GM23338 (cell line): ENCODE data around the gene CAPZA1. TPM values are rescaled to one million over a fixed set of nuclear protein-coding genes. Genes with fewer than 3 reads are reported as not detected.

Experiments used
- ATAC-seq: fragments of 200-7000 bp; cut with Tn5 transposase; 3 replicates; pipeline ENCODE4 v1.9.1; 2020
- DNase-seq: peaks from one replicate; pipeline ENCODE4 v3.0.0-alpha.2; 2015; ENCODE audit warnings: low spot score
- H2AFZ ChIP-seq: fragments of 200-600 bp; sonication (generic); 2 replicates; pipeline ENCODE4 v1.8.0; 2016; ENCODE audit warnings: antibody characterized with exemption, mild to moderate bottlenecking, moderate library complexity
- H3F3A ChIP-seq: fragments of 200-600 bp; sonication (generic); replicated peaks from 2 replicates; pipeline ENCODE4 v1.8.0; 2017; ENCODE audit warnings: antibody characterized with exemption, mixed run types, low read depth
- H3K27ac ChIP-seq: fragments of 200-600 bp; sonication (generic); 2 replicates; pipeline ENCODE4 v1.6.1; 2016; ENCODE audit warnings: low read depth
- H3K27me3 ChIP-seq: fragments of 200-600 bp; sonication (generic); 2 replicates; pipeline ENCODE4 v1.8.0; 2016; ENCODE audit warnings: mild to moderate bottlenecking, mixed run types, moderate library complexity; ENCODE audit not compliant: insufficient read depth
- H3K36me3 ChIP-seq: fragments of 200-600 bp; sonication (generic); 2 replicates; pipeline ENCODE4 v1.8.0; 2016; ENCODE audit warnings: mild to moderate bottlenecking; ENCODE audit not compliant: insufficient read depth
- H3K4me1 ChIP-seq: fragments of 200-600 bp; sonication (generic); 2 replicates; pipeline ENCODE4 v1.8.0; 2016; ENCODE audit warnings: mild to moderate bottlenecking, moderate library complexity; ENCODE audit not compliant: insufficient read depth
- H3K4me2 ChIP-seq: fragments of 200-600 bp; sonication (generic); 2 replicates; pipeline ENCODE4 v1.7.1; 2017; ENCODE audit warnings: mixed run types
- H3K4me3 ChIP-seq: fragments of 200-600 bp; sonication (generic); 2 replicates; pipeline ENCODE4 v1.6.1; 2016; ENCODE audit warnings: mixed run types
- H3K79me2 ChIP-seq: fragments of 200-600 bp; sonication (generic); replicated peaks from 2 replicates; pipeline ENCODE4 v1.8.0; 2017; ENCODE audit warnings: mild to moderate bottlenecking; ENCODE audit not compliant: insufficient read depth
- H3K9me2 ChIP-seq: fragments of 200-600 bp; sonication (generic); 2 replicates; pipeline ENCODE4 v1.8.0; 2017; ENCODE audit not compliant: insufficient read depth
- H4K20me1 ChIP-seq: fragments of 200-600 bp; sonication (generic); replicated peaks from 2 replicates; pipeline ENCODE4 v1.8.0; 2017; ENCODE audit warnings: mild to moderate bottlenecking; ENCODE audit not compliant: insufficient read depth
- H3K27ac Mint-ChIP-seq: 2 replicates; pipeline ENCODE4 v1.8.0; 2020; ENCODE audit warnings: inconsistent platforms, mild to moderate bottlenecking, moderate library complexity, mixed read lengths
- H3K27me3 Mint-ChIP-seq: 3 replicates; pipeline ENCODE4 v1.8.0; 2022; ENCODE audit warnings: low read depth, mild to moderate bottlenecking, moderate library complexity, mixed read lengths, inconsistent platforms; ENCODE audit not compliant: insufficient read depth, poor library complexity
- H3K36me3 Mint-ChIP-seq: 3 replicates; pipeline ENCODE4 v1.8.0; 2021; ENCODE audit warnings: low read depth, mild to moderate bottlenecking, inconsistent platforms, moderate library complexity, mixed read lengths
- H3K4me1 Mint-ChIP-seq: 3 replicates; pipeline ENCODE4 v1.8.0; 2020; ENCODE audit warnings: mild to moderate bottlenecking, inconsistent platforms, mixed read lengths
- H3K4me3 Mint-ChIP-seq: 3 replicates; pipeline ENCODE4 v1.8.0; 2021; ENCODE audit warnings: moderate library complexity, mild to moderate bottlenecking, inconsistent platforms, mixed read lengths
- H3K9me3 Mint-ChIP-seq: 3 replicates; pipeline ENCODE4 v1.8.0; 2020; ENCODE audit warnings: moderate library complexity, mild to moderate bottlenecking, inconsistent platforms, mixed read lengths
- CREB1 ChIP-seq: fragments of 250-450 bp; sonication (Bioruptor Pico); IDR thresholded peaks from 2 replicates; pipeline ENCODE4 v1.5.0; 2020; ENCODE audit warnings: low read depth, mild to moderate bottlenecking, moderate library complexity
- CTCF ChIP-seq, 2 experiments: fragments of 200-600 bp in 1 of 2; sonication (generic) in 1 of 2; conservative IDR thresholded peaks; 2 replicates each; pipeline versions ENCODE4 v1.5.1 to v1.6.1; 2016 to 2017; ENCODE audit warnings: antibody characterized with exemption in 2 of 2, low read depth in 2 of 2, mild to moderate bottlenecking in 2 of 2, moderate library complexity in 1 of 2
- ETS1 ChIP-seq: IDR thresholded peaks from 2 replicates; pipeline ENCODE4 v1.6.1; 2016; ENCODE audit warnings: antibody characterized with exemption
- EZH2 ChIP-seq: fragments of 200-600 bp; sonication (generic); IDR thresholded peaks from one replicate; pipeline ENCODE4 v1.8.0; 2017; ENCODE audit warnings: antibody characterized with exemption, mild to moderate bottlenecking, low read depth; ENCODE audit not compliant: unreplicated experiment
- EZH2phosphoT487 ChIP-seq: fragments of 200-600 bp; sonication (generic); IDR thresholded peaks from one replicate; pipeline ENCODE4 v1.8.1; 2018; ENCODE audit warnings: antibody characterized with exemption; ENCODE audit not compliant: unreplicated experiment
- JUNB ChIP-seq: IDR thresholded peaks from one replicate; pipeline ENCODE4 v1.6.1; 2016; ENCODE audit warnings: antibody characterized with exemption; ENCODE audit not compliant: unreplicated experiment
- NANOG ChIP-seq: IDR thresholded peaks from 2 replicates; pipeline ENCODE4 v1.6.1; 2016; ENCODE audit warnings: antibody characterized with exemption, borderline replicate concordance
- POLR2AphosphoS5 ChIP-seq: IDR thresholded peaks from 2 replicates; pipeline ENCODE4 v1.6.1; 2016; ENCODE audit warnings: antibody characterized with exemption, low read depth
- REST ChIP-seq: IDR thresholded peaks from one replicate; pipeline ENCODE4 v1.6.1; 2018; ENCODE audit warnings: antibody characterized with exemption; ENCODE audit not compliant: unreplicated experiment
- STAT1 ChIP-seq: IDR thresholded peaks from one replicate; pipeline ENCODE4 v1.6.1; 2016; ENCODE audit warnings: antibody characterized with exemption; ENCODE audit not compliant: unreplicated experiment
- ZNF114 ChIP-seq: fragments of 250-450 bp; sonication (Bioruptor Pico); IDR thresholded peaks from 2 replicates; pipeline ENCODE4 v1.5.0; 2020; ENCODE audit warnings: mild to moderate bottlenecking, moderate library complexity
- ZNF331 ChIP-seq: fragments of 250-450 bp; sonication (Bioruptor Pico); IDR thresholded peaks from 2 replicates; pipeline ENCODE4 v1.5.0; 2020; ENCODE audit warnings: low read depth, mild to moderate bottlenecking, moderate library complexity
- ZNF462 ChIP-seq: fragments of 250-450 bp; sonication (Bioruptor Pico); IDR thresholded peaks from 2 replicates; pipeline ENCODE4 v1.5.0; 2020; ENCODE audit warnings: mild to moderate bottlenecking, moderate library complexity
- polyA plus RNA-seq: library from polyadenylated mRNA; unstranded; fragments of >200 nt; fragmentation: Nextera tagmentation; extraction: Ambion mirVana; gene quantifications from 2 replicates; pipeline ENCODE4 v1.2.1, GENCODE V29; 2016
- total RNA-seq: library from RNA; depleted of rRNA; stranded (reverse); fragments of >200 nt; shearing (Covaris generic); gene quantifications from 2 replicates; pipeline ENCODE4 v1.2.3, GENCODE V29; 2014

Gene CAPZA1
- total and polyA plus RNA-seq, 2 experiments from 2014 or later = 147 to 182 TPM

- Histone ChIP-seq H3K4me2 (no peak overlapping the region), H3K4me1 (peaks cover 4% of the 10 kb centered on the region; the same call in 1 of the 2 replicates), H4K20me1 (peaks cover 40% of the 10 kb centered on the region), H3F3A (0 out of 2 replicates have a peak, but pooled peaks cover 5% of the 10 kb centered on the region), H3K27me3 (no peaks in the 10 kb centered on the region), H3K79me2 (peaks cover 91% of the 10 kb centered on the region), H3K9me2 (no peaks in the 10 kb centered on the region), H3K36me3 (peaks cover 5% of the 10 kb centered on the region), H3K4me3 (no peak overlapping the region), H3K27ac (peak overlapping the region; percentile 27; the same call in 1 of the 2 replicates), H2AFZ (no peak overlapping the region)
- peaks cover 11% of the 10 kb centered on the region for H3K36me3 Mint-ChIP-seq
- ATAC-seq (no peak), DNase-seq (no peak)
- peaks cover 2% of the 10 kb centered on the region for H3K27me3 Mint-ChIP-seq
- TF ChIP-seq ZNF462 (CRISPR knock-in tag) (no peak), NANOG (no peak), POLR2AphosphoS5 (no peak), EZH2phosphoT487 (no peak), JUNB (no peak), REST (no peak), STAT1 (no peak), CTCF (conservative IDR thresholded peaks at IDR 0.05; ENCODE audit: low read depth in 2 of 2) (no peak), ZNF331 (CRISPR knock-in tag) (no peak), CREB1 (CRISPR knock-in tag) (no peak), ETS1 (no peak), EZH2 (no peak), ZNF114 (CRISPR knock-in tag) (no peak)
- H3K27ac Mint-ChIP-seq = no peak overlapping the region
- H3K4me3 Mint-ChIP-seq = no peak overlapping the region
- H3K9me3 Mint-ChIP-seq = peaks cover 6% of the 10 kb centered on the region; the same call in 2 of the 3 replicates
- H3K4me1 Mint-ChIP-seq = no peaks in the 10 kb centered on the region; the same call in 2 of the 3 replicates
Observed at GRCh38 chr1:112638110-112638428, 18.4 kb downstream of the CAPZA1 start.
